ENCODE measurements around the gene WDR6. TPM values are rescaled to one million over a fixed set of nuclear protein-coding genes. Genes with fewer than 3 reads are reported as not detected.

The WDR6 gene
- total and polyA plus RNA-seq, 5 donors, result 65.3 to 109 (median 88.4) TPM

DNA sequence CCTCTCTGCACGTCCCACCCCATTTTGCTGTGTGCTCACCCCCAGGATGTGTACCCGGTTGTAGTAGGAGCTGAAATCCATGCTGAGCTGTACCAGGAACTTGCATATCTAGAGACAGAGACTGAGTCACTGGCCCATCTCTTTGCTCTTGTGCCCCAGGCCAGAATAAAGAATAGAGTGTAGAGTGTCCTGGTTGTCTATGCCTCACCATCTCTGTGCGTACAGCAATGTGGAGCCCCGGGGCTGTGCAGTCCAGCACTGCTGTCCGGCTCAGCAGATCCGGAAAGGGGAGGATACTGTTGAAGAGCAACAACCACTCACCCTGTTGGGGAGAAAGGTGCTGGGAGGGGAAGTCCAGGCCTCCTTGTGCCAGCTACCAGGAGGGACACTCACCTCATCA is 8.6 kb downstream of the WDR6 start:
- Histone ChIP-seq H3K27me3 (ENCODE audit: control insufficient read depth, insufficient read depth) (no peaks in the 10 kb centered on the region), H3K4me1 (ENCODE audit: control insufficient read depth, insufficient read depth, low read length) (peaks cover 8% of the 10 kb centered on the region), H3K9me3 (ENCODE audit: control insufficient read depth, low read length) (no peaks in the 10 kb centered on the region), H3K27ac (ENCODE audit: low read length) (no peak overlapping the region), H3K4me3 (ENCODE audit: low read length) (no peak overlapping the region)
- DNase-seq (peak in 1 of 3 donors; percentile 22), ATAC-seq (no peak)
- intact Hi-C loops (cut with DNase I), result no loop called here
- 74% methylated on average over 6 of the region's 6 CpGs for WGBS

DNA sequence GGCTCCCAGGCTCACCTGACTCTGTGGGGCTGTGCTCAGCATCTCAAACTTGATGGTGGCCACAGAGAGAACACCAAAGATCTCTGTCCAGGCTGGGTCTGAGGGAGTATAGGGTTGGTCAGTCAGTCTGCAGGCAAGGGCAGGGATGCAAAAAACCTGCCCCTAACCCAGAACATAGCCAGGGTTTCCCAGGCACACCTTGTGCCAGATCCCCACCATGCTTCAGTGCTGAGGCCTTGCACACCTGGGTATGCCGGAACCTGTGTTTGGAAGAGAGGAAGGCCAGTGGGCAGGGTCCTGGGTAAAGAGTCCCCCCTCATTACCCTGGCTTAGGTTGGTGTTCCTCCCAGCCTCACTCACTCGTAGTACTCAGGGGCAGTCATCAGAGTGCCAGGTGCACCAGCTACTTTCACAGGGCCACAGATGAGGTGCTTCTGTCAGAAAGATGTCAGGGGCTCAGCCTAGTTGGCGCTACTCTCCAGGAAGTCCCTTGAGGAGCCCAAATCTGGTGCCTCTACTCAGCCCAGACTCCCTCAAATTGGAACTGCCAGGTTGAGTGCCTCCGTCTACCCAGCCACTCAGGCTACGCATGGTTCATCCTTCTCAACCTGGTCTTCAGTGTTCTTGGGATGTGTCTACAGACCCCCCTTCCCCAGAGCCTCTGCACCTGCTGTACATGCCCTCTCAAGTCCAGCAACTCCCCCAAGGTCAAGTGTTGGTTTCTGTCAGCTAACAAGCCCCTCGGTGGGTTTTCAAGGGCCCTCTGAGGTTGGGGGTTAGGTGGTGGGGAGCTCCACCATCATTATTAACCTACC is 9.4 kb downstream of the WDR6 start:
- Histone ChIP-seq H3K4me3 (ENCODE audit: low read length) (no peak overlapping the region), H3K9me3 (ENCODE audit: control insufficient read depth, low read length) (no peaks in the 10 kb centered on the region), H3K4me1 (ENCODE audit: control insufficient read depth, insufficient read depth, low read length) (peaks cover 8% of the 10 kb centered on the region), H3K27ac (ENCODE audit: low read length) (no peak overlapping the region), H3K27me3 (ENCODE audit: control insufficient read depth, insufficient read depth) (no peaks in the 10 kb centered on the region)
- DNase-seq (peak in 1 of 3 donors; percentile 16), ATAC-seq (no peak)
- intact Hi-C loops (cut with DNase I), result no loop called here
- 90% methylated on average over 6 of the region's 6 CpGs for WGBS

DNA sequence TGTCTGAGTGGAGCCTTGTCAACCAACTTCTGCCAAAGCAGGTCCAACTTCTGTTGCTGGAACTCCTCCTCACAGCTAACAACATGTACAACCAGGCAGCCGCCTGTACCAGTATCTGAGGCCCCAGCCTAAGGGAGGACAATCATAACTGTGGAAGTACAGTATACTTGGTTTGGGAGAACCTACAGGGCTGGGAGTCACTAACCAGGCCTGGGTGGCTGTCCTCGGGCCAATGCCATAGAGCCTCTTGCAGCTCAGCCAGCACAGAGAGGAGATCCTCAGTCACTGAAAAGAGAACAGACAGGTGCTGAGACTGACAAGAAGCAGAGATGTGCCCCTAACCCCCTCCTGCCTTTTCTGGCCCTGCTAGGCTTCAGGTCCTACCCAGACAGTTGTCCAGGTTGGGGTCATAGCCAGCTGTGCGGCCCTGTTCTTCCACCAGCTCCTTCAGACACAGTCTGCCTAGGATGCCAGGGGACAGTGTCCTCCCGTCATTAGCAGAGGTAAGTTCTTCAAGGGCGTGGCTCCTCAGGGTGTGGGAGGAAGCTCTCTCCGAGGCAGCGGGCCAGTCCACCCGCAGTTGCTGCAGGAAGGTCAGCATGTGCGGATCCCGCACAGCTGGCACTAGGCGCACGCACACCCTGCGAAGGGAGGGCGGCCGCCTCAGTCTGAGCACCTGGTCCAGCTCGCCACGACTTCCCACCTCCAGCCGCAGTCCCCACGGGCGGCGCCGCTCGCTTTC is 10.2 kb downstream of the WDR6 start:
- H3K27ac ChIP-seq (ENCODE audit: low read length), result no peak overlapping the region
- ATAC-seq (no peak), DNase-seq (no peak)
- H3K9me3 ChIP-seq (ENCODE audit: control insufficient read depth, low read length), result no peaks in the 10 kb centered on the region
- H3K4me3 ChIP-seq (ENCODE audit: low read length), result peak overlapping the region; percentile 64
- WGBS, result 10% methylated on average over 23 of the region's 23 CpGs
- intact Hi-C loops (cut with DNase I), result no loop called here
- no peaks in the 10 kb centered on the region for H3K27me3 ChIP-seq (ENCODE audit: control insufficient read depth, insufficient read depth)
- peaks cover 8% of the 10 kb centered on the region for H3K4me1 ChIP-seq (ENCODE audit: control insufficient read depth, insufficient read depth, low read length)

DNA sequence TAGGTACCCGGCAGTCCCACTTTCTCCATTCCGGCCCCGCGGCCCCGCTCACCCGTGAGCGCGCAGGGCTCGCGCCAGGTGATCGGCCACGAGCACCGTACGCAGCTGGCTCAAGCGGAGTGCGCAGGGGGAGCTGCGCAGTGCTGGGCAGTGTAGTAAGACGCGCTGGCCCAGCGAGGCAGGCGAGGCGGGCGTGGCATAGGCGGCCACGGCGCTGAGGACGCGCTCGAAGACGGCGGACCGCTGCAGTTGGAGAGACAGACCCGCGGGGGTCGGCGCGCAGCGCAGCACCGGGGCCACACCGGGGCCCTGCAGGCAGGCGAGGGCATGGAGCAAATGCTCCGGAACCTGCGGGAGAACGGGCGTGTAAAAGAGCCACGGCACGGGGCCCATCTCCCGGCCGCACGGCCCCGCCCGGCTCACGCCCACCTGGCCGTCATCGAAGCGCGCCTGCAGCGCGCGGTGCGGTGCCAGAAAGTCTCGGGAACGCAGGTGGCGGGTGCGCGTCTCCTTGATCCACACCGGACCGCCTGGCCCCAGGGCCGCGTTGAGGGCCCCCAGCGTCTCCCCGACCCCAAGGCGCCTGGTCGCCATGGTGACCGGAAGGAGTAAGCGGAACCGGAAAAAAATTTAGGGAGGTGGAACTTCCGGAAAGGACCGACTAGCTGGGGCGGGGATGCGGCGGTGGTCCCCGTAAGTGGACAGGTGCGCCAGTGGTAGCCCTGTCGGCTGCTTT is 10.9 kb downstream of the WDR6 start, which contains the start of gene DALRD3:
TSS of gene DALRD3 (minus strand) at position 610 of the 736 bp plus-strand sequence. CDS start at position 594, 16 bp downstream.
- Histone ChIP-seq H3K27me3 (ENCODE audit: control insufficient read depth, insufficient read depth) (no peaks in the 10 kb centered on the region), H3K27ac (ENCODE audit: low read length) (peak within 1 kb of the TSS; percentile 1), H3K4me1 (ENCODE audit: control insufficient read depth, insufficient read depth, low read length) (peaks cover 8% of the 10 kb centered on the region), H3K9me3 (ENCODE audit: control insufficient read depth, low read length) (no peaks in the 10 kb centered on the region), H3K4me3 (ENCODE audit: low read length) (peak within 1 kb of the TSS; percentile 64)
- peak; percentile 74 to 89 (median 87) for DNase-seq
- peak; percentile 4 to 6 for ATAC-seq
- intact Hi-C loops (cut with DNase I), result no loop called here
- WGBS, result under 1% methylated on average over 85 of the region's 85 CpGs

DNA sequence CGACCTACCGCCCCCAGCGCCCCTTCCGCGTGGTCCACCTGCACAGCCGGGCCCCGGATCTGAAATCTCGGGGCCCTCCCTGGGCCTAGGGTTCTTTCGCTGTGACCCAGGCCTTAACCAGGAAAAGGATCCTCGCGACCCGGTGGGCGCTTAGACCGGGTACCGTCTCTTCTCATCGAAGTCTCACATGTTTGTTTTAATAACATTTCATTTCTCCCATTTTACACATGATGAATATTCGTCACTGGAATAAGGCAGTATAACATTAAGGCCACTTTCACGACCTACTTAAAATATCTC is 11.5 kb downstream of the WDR6 start:
- WGBS, result 3% methylated on average over 18 of the region's 18 CpGs
- peaks cover 8% of the 10 kb centered on the region for H3K4me1 ChIP-seq (ENCODE audit: control insufficient read depth, insufficient read depth, low read length)

DNA sequence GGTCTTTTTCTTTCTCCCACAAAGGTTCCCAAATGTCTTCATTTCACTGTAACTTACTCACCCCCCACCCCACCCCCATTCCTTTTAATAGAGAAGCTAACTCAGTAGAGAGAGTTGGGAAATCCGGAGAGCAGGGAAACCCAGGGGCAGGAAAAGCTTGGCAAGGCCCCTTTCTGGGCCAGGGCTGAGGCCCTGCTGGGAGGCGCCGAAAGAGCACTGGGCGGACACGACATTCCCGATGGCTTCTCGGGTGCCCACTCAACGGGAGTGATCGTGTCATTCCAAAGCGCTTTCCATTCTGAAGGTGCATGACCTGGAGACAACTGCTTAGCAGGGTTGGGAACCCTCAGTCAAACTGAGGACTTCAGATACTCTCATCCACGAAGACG is 12.7 kb downstream of the WDR6 start:
- Histone ChIP-seq H3K4me1 (ENCODE audit: control insufficient read depth, insufficient read depth, low read length) (peaks cover 8% of the 10 kb centered on the region), H3K27ac (ENCODE audit: low read length) (peak overlapping the region; percentile 1), H3K9me3 (ENCODE audit: control insufficient read depth, low read length) (no peaks in the 10 kb centered on the region), H3K27me3 (ENCODE audit: control insufficient read depth, insufficient read depth) (no peaks in the 10 kb centered on the region), H3K4me3 (ENCODE audit: low read length) (no peak overlapping the region)
- ATAC-seq (no peak), DNase-seq (peak in 1 of 3 donors; percentile 43)
- WGBS, result 47% methylated on average over 12 of the region's 12 CpGs
- intact Hi-C loops (cut with DNase I), result no loop called here

More for the DNA sequence above, 11.5 kb downstream of the WDR6 start:
- intact Hi-C loops (cut with DNase I), result no loop called here
- Histone ChIP-seq H3K4me3 (ENCODE audit: low read length) (peak overlapping the region; percentile 64), H3K27ac (ENCODE audit: low read length) (peak overlapping the region; percentile 1), H3K9me3 (ENCODE audit: control insufficient read depth, low read length) (no peaks in the 10 kb centered on the region), H3K27me3 (ENCODE audit: control insufficient read depth, insufficient read depth) (no peaks in the 10 kb centered on the region)
- no peak for ATAC-seq
- no peak for DNase-seq

DNA sequence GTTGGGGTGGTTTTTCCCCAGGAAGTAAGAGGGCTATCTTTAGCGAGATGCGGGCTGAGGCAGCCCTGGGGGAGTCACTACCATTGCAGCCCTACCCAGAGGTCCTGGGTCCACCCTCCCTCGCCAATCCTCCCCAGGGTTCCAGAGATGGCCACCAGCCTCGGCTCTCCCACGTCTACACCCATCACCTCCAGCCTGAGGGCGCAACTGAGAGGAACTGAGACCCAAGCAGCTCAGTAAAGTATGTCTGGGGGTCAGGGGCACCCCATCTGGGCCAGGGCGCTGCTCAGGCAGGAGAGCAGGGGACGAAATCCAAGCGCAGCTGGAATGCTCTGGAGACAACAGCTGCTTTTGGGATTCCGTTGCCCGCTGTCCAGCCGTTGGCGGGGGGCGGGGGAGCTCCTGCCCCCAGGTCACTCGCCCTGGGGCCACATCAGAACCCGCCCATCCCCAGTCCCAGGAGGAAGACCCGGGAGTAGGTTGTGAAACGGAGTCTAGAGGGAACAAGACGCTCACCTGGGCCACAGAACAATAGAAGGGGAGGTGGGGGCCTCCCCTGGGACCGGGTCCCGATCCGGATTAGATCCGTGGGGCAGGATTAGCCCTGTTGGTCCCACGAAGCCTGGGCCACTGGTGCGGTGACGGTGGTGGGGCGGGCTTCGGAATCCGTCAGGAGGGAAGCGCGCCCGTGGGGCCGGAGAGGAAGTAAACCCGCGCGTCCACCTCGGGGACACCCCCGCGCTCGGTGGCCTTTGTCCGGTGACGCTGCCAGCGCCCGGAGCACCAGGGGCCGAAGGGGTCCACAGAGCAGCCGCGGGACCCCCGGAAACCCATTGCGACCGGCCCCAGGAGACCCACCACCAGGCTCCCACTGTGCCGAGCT is 13.4 kb downstream of the WDR6 start:
- peaks cover 8% of the 10 kb centered on the region for H3K4me1 ChIP-seq (ENCODE audit: control insufficient read depth, insufficient read depth, low read length)
- 1% methylated on average over 51 of the region's 51 CpGs for WGBS
- H3K27ac ChIP-seq (ENCODE audit: low read length), result peak overlapping the region; percentile 82
- intact Hi-C loops (cut with DNase I), result no loop called here
- H3K27me3 ChIP-seq (ENCODE audit: control insufficient read depth, insufficient read depth), result no peaks in the 10 kb centered on the region
- DNase-seq, result peak in 2 of 3 donors; percentile 64 to 86
- no peaks in the 10 kb centered on the region for H3K9me3 ChIP-seq (ENCODE audit: control insufficient read depth, low read length)
- peak overlapping the region; percentile 52 for H3K4me3 ChIP-seq (ENCODE audit: low read length)
- ATAC-seq, result peak; percentile 0 to 3

DNA sequence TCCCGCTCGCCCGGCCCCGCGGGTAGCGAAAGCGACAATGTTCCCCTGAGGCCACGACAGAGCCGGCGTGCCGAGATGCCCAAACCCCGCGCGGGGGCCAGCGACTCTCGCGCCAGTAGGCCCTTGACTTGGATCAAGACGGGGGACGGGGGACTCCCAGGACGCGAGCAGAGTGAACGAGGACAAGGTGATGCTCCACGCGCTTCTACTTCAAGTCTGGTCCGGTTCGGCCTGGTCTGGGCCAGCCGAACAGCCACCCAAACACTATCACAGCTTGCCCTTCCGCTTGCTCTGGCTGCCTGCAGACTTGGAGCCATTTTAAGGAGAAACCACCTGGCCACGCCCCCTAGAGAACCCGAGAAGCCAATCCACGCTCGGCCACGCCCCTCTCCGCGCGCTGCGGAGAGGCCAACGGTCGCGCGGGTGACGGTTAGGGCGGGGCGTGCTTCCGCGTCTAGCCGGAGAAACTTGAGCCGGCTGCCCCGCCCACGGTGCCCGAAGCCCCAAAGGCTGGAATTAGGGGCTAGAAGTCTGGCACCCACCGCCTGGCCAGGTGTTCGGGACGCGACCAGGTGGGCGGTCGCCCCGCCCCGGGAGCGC is 14.1 kb downstream of the WDR6 start:
- H3K4me3 ChIP-seq (ENCODE audit: low read length), result peak overlapping the region; percentile 56
- H3K4me1 ChIP-seq (ENCODE audit: control insufficient read depth, insufficient read depth, low read length), result peaks cover 8% of the 10 kb centered on the region
- H3K9me3 ChIP-seq (ENCODE audit: control insufficient read depth, low read length), result no peaks in the 10 kb centered on the region
- intact Hi-C loops (cut with DNase I), result no loop called here
- no peaks in the 10 kb centered on the region for H3K27me3 ChIP-seq (ENCODE audit: control insufficient read depth, insufficient read depth)
- ATAC-seq, result peak; percentile 88 to 89
- under 1% methylated on average over 60 of the region's 60 CpGs for WGBS
- DNase-seq, result peak; percentile 100
- peak overlapping the region; percentile 90 for H3K27ac ChIP-seq (ENCODE audit: low read length)

DNA sequence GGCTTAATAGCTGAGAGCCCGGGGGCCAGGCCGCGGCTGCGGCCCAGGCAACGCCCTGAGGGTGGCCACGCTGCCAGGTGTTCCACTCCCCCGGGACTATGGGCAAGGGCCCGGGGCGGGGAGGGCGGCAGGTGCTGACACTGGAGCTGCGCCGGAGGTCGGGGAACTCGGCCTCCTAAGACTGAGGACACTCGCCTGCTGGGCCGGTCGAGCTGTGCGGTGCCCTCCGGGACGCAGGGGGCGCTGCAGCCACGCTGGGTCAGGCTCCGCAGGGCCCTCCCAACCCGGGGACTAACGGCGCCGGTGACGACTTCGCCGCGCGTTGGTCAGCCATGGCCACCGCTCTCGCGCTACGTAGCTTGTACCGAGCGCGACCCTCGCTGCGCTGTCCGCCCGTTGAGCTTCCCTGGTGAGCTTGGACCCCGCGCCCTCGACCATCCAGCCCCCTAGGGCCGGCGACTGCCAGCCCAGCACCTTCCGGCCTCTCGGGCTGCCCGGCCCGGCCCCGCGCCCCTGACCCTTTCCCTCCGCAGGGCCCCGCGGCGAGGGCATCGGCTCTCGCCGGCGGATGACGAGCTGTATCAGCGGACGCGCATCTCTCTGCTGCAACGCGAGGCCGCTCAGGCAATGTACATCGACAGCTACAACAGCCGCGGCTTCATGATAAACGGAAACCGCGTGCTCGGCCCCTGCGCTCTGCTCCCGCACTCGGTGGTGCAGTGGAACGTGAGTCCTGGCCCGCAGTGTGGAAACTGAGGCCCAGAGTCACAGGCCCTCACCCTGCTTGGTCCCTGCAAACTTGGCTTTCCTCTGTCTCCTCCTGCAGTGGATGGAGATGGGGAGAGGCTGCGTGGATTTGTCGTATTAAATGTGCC is 14.9 kb downstream of the WDR6 start, which contains the start of gene NDUFAF3:
TSS of gene NDUFAF3 (plus strand) at position 309 of the 875 bp plus-strand sequence. CDS start at position 333, 24 bp downstream.
- ATAC-seq (peak; percentile 86 to 89), DNase-seq (peak; percentile 93 to 98 (median 97))
- WGBS, result under 1% methylated on average over 83 of the region's 83 CpGs
- intact Hi-C loops (cut with DNase I), result no loop called here
- Histone ChIP-seq H3K9me3 (ENCODE audit: control insufficient read depth, low read length) (no peaks in the 10 kb centered on the region), H3K4me1 (ENCODE audit: control insufficient read depth, insufficient read depth, low read length) (peaks cover 8% of the 10 kb centered on the region), H3K27ac (ENCODE audit: low read length) (peak within 1 kb of the TSS; percentile 90), H3K4me3 (ENCODE audit: low read length) (peak within 1 kb of the TSS; percentile 56), H3K27me3 (ENCODE audit: control insufficient read depth, insufficient read depth) (no peaks in the 10 kb centered on the region)

Data from right cardiac atrium (tissue), 5 donors.